T47D (cell line): Measurements from ENCODE around the gene RNU6-9.
"Not testable (repeated sequence)": the region's sequence is repeated elsewhere in the genome, so short reads cannot be mapped to it uniquely, and the experiment has no call there.

Experiments
- DNase-seq, 2 experiments: peaks; one replicate each; pipeline versions ENCODE4 v3.0.0 to v3.0.0-alpha.2; 2011 to 2012; ENCODE audit warnings: low read depth in 1 of 2, low spot score in 1 of 2
- JUND ChIP-seq: IDR thresholded peaks from 2 replicates; pipeline ENCODE4 v1.6.1; 2012; ENCODE audit warnings: low read depth
- in situ Hi-C: cut with HindIII; loops from 2 replicates; pipeline ENCODE4 v1.10.0; 2016; ENCODE audit warnings: low sequenced_read_pairs, low pct_unique_long_range_greater_than_20kb

RNU6-9 gene

GRCh38 chr19:892894-893689 lies at the start of gene RNU6-9, which contains the start of gene MED16:
RNU6-9 (plus strand) TSS chr19:893484.
MED16 (minus strand) TSS chr19:893187; CDS start chr19:891131, 2,056 bp downstream.
- in situ Hi-C loops, result no loop called here
- peak; percentile 88 to 95 for DNase-seq
- TF ChIP-seq JUND, result no peak

- DNase-seq, result no peak
- TF ChIP-seq JUND, result no peak
- in situ Hi-C loops, result no loop called here
Observed at GRCh38 chr19:843836-844545, 49.3 kb upstream of the RNU6-9 start.

- in situ Hi-C loops, result no loop called here
- no peak for DNase-seq
- TF ChIP-seq JUND, result no peak
Observed at GRCh38 chr19:844546-844971, 48.7 kb upstream of the RNU6-9 start.

DNA sequence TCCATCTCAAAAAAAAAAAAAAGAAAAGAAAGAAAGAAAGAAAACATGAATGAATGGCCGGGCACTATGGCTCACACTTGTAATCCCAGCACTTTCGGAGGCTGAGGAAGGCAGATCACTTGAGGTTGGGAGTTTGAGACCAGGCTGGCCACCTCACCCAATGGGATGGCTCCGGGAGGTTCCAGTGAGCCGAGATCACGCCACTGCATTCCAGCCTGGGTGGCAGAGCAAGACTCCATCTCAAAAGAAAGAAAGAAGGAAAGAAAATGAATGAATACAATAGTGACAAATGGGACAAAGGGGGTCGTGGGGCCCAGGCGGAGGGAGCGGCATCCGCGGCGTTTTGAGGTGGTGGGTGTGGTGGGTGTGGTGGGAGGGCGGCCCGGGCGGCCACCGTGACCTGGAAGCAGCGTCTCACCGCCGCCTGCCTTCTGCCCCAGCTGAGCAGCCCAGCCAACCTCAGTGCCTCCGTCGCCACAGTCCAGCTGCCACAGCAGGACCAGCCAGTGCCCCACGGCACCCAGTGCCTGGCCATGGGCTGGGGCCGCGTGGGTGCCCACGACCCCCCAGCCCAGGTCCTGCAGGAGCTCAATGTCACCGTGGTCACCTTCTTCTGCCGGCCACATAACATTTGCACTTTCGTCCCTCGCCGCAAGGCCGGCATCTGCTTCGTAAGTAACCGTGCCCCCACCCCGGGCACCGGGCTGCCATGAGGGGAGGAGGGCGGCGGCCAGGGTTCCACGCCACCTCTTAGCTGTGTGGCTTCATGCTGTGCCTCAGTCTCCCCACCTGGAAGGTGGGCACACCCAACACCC lies 47.4 kb upstream of the RNU6-9 start:
- TF ChIP-seq JUND, result no peak
- no peak for DNase-seq
- in situ Hi-C loops, result no loop called here

- TF ChIP-seq JUND, result no peak
- in situ Hi-C loops, result no loop called here
- no peak for DNase-seq
Observed at GRCh38 chr19:848386-848921, 44.8 kb upstream of the RNU6-9 start.

- DNase-seq, in situ Hi-C loops: not testable (repeated sequence)
Observed at GRCh38 chr19:849195-849594, 44.1 kb upstream of the RNU6-9 start.

DNA sequence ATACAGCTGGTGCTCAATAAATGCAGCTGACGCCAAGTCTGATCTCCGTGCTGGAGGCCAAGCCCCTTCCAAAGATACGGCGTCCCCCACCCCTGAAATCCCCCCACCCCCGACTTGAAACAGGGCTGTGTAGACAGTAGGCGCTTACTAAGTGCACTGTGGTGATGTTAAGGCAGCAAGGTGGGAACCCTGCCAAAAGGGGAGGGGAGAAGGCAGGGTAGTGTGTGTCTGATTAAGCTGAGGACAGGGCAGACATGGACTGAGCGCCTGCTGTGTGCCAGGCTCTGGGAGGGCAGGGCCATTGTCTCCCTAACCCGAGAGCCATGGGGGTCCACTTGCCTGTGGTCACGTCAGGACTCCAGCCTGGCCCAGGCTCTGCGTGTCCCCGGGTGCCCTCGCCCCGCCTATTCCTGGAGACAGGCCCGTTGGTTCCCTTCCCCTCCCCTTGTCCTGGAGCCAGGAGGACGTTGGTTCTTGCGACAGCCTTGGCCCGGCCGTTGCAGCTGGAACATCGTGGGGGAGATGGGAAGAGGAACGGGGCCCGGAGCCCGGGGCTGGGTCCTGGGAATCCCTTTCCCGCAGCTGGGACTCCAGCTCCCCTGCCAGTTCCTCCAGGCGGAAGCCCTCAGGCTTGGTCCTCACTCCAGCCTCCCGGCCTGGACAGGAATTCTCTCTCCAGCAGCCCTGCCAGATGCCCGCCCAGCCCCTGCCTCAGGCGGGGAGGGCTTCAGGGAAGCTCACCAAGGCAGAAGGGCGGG lies 42.9 kb upstream of the RNU6-9 start:
- no peak for TF ChIP-seq JUND
- in situ Hi-C loops, result no loop called here
- DNase-seq, result peak; percentile 70 to 81

GRCh38 chr19:850979-851335 lies 42.3 kb upstream of the RNU6-9 start:
- DNase-seq, result no peak
- in situ Hi-C loops, result no loop called here
- no peak for TF ChIP-seq JUND

DNA sequence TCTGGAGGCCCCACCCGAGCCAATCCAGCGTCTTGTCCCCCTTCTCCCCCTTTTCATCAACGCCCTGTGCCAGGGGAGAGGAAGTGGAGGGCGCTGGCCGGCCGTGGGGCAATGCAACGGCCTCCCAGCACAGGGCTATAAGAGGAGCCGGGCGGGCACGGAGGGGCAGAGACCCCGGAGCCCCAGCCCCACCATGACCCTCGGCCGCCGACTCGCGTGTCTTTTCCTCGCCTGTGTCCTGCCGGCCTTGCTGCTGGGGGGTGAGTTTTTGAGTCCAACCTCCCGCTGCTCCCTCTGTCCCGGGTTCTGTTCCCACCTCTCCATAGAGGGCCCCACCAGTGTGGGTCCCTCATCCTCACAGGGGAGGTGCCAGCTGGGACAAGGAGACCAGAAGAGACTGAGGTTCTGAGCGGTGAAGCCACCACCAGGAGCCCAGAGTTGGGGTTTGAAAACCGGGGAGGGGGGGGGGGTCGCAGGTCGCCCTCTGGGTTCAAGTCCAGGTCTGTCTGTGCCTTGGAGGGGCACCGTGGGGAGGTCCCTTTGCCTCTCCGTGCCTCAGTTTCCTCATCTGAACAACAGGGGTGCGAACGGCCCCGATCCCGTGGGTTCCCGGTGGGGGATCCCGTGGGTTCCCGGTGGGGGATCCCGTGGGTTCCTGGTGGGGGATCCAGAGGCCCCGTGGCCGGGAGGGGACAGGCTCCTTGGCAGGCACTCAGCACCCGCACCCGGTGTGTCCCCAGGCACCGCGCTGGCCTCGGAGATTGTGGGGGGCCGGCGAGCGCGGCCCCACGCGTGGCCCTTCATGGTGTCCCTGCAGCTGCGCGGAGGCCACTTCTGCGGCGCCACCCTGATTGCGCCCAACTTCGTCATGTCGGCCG lies 40.9 kb upstream of the RNU6-9 start, which contains the start of gene ELANE:
Gene ELANE (plus strand): TSS at position 168 of the 878 bp plus-strand sequence. CDS start 26 bp downstream, at position 194.
- no peak for TF ChIP-seq JUND
- in situ Hi-C loops, result no loop called here
- no peak for DNase-seq

DNA sequence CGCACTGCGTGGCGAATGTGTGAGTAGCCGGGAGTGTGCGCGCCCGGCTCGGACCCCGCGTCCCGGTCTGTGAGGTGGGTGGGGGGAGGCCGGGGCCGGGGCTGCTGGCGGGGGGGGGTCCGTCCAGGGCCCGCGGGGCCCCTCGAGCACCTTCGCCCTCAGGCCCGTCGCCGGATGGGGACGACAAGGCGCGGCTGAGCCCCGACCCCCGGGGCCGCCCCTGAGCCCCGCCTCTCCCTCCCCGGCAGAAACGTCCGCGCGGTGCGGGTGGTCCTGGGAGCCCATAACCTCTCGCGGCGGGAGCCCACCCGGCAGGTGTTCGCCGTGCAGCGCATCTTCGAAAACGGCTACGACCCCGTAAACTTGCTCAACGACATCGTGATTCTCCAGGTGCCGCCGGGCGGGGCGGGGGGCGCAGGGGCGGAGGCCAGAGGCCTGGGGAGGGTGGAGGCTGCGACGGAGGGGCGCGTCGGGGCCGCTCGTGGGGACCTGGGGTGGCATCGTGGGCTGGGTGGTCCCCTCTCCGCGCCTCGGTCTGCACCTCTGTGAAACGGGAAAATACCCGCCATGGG lies 40.2 kb upstream of the RNU6-9 start:
- no peak for DNase-seq
- TF ChIP-seq JUND, result no peak
- in situ Hi-C loops, result no loop called here

DNA sequence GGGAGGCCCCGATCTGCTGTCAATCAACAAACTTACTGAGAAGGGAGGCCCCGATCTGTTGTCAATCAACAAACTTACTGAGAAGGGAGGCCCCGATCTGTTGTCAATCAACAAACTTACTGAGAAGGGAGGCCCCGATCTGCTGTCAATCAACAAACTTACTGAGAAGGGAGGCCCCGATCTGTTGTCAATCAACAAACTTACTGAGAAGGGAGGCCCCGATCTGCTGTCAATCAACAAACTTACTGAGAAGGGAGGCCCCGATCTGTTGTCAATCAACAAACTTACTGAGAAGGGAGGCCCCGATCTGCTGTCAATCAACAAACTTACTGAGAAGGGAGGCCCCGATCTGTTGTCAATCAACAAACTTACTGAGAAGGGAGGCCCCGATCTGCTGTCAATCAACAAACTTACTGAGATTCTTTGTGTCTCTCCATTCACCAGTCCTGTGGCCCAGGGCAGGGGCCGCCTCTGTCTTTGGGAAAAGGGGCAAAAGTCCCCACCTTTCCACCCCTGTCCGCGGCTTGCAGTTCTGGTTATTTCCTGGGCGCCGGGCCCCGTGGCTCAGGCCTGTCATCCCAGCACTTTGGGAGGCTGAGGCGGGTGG lies 39.6 kb upstream of the RNU6-9 start:
- DNase-seq, in situ Hi-C loops: not testable (repeated sequence)
